HepG2 (cell line): ENCODE measurements around the gene CEP76. TPM values are rescaled to one million over a fixed set of nuclear protein-coding genes. Genes with fewer than 3 reads are reported as not detected.
A peak's percentile ranks its signal among the peaks of the same experiment; 100 is the strongest.

Experiments
- ATRX ChIP-seq: sonication (generic); formaldehyde crosslinking; IDR thresholded peaks from 2 replicates; pipeline ENCODE4 v1.4.0; 2020; ENCODE audit warnings: missing genetic modification reagents, borderline replicate concordance
- CCAR2 ChIP-seq: fragments of 200-400 bp; formaldehyde crosslinking; optimal IDR thresholded peaks from 2 replicates; pipeline ENCODE3; 2018; ENCODE audit warnings: low read depth, mild to moderate bottlenecking, low read length, moderate library complexity
- CHCHD3 ChIP-seq: sonication (generic); formaldehyde crosslinking; IDR thresholded peaks from 2 replicates; pipeline ENCODE4 v1.8.0; 2022; ENCODE audit warnings: mild to moderate bottlenecking, missing genetic modification reagents, moderate library complexity
- ESRRA ChIP-seq: sonication (generic); formaldehyde crosslinking; IDR thresholded peaks from 2 replicates; pipeline ENCODE4 v1.5.1; 2020; ENCODE audit warnings: mild to moderate bottlenecking, low read depth, missing genetic modification reagents
- GLI4 ChIP-seq: sonication (generic); formaldehyde crosslinking; IDR thresholded peaks from 2 replicates; pipeline ENCODE4 v1.5.1; 2020; ENCODE audit warnings: missing genetic modification reagents, mild to moderate bottlenecking, moderate library complexity, borderline replicate concordance
- HNF1B ChIP-seq: sonication (generic); formaldehyde crosslinking; IDR thresholded peaks from 2 replicates; pipeline ENCODE4 v1.5.1; 2020; ENCODE audit warnings: mild to moderate bottlenecking, moderate library complexity, missing genetic modification reagents
- HOXA7 ChIP-seq: sonication (generic); formaldehyde crosslinking; IDR thresholded peaks from 2 replicates; pipeline ENCODE4 v1.8.1; 2022; ENCODE audit warnings: mild to moderate bottlenecking, missing genetic modification reagents, moderate library complexity
- KDM1A ChIP-seq: IDR thresholded peaks from 2 replicates; pipeline ENCODE4 v1.6.1; 2016; ENCODE audit warnings: missing compliant biosample characterization
- KLF9 ChIP-seq: IDR thresholded peaks from 2 replicates; pipeline ENCODE4 v1.6.1; 2016; ENCODE audit warnings: low read depth
- MIER2 ChIP-seq: IDR thresholded peaks from 2 replicates; pipeline ENCODE4 v1.6.1; 2016; ENCODE audit warnings: missing biosample characterization, missing genetic modification reagents
- NAIF1 ChIP-seq: sonication (generic); formaldehyde crosslinking; IDR thresholded peaks from 2 replicates; pipeline ENCODE4 v1.5.0; 2020; ENCODE audit warnings: mild to moderate bottlenecking, missing genetic modification reagents, borderline replicate concordance
- NFIB ChIP-seq: sonication (generic); formaldehyde crosslinking; IDR thresholded peaks from 2 replicates; pipeline ENCODE4 v1.9.0; 2021; ENCODE audit warnings: missing genetic modification reagents, mild to moderate bottlenecking, borderline replicate concordance
- NR2F2 ChIP-seq: IDR thresholded peaks from 2 replicates; pipeline ENCODE4 v1.6.1; 2012; ENCODE audit warnings: low read depth, inconsistent platforms, borderline replicate concordance
- REXO4 ChIP-seq: sonication (generic); formaldehyde crosslinking; IDR thresholded peaks from 2 replicates; pipeline ENCODE4 v1.8.0; 2022; ENCODE audit warnings: missing genetic modification reagents, mild to moderate bottlenecking, borderline replicate concordance
- RXRA ChIP-seq: sonication (generic); formaldehyde crosslinking; IDR thresholded peaks from 2 replicates; pipeline ENCODE4 v1.5.1; 2020; ENCODE audit warnings: missing genetic modification reagents
- SETDB1 ChIP-seq: sonication (generic); formaldehyde crosslinking; IDR thresholded peaks from 2 replicates; pipeline ENCODE4 v1.5.1; 2020; ENCODE audit warnings: missing genetic modification reagents, mild to moderate bottlenecking, borderline replicate concordance
- SP1 ChIP-seq, 2 experiments: fragments of 450-650 bp in 1 of 2; sonication (generic) in 1 of 2; formaldehyde crosslinking in 1 of 2; IDR thresholded peaks; 2 replicates each; pipeline versions ENCODE4 v1.4.0 to v1.6.1; 2016 to 2020; ENCODE audit warnings: missing genetic modification reagents in 1 of 2
- TARDBP ChIP-seq: sonication (generic); formaldehyde crosslinking; IDR thresholded peaks from 2 replicates; pipeline ENCODE4 v1.8.0; 2022; ENCODE audit warnings: mild to moderate bottlenecking, missing genetic modification reagents
- THYN1 ChIP-seq: sonication (generic); formaldehyde crosslinking; IDR thresholded peaks from 2 replicates; pipeline ENCODE4 v1.8.1; 2023; ENCODE audit warnings: low read depth, mild to moderate bottlenecking, moderate library complexity, missing genetic modification reagents, borderline replicate concordance
- ZFYVE20 ChIP-seq: sonication (generic); formaldehyde crosslinking; IDR thresholded peaks from 2 replicates; pipeline ENCODE4 v1.8.0; 2023; ENCODE audit warnings: low read depth, mild to moderate bottlenecking, moderate library complexity, missing genetic modification reagents, borderline replicate concordance
- ZNF232 ChIP-seq: sonication (generic); formaldehyde crosslinking; IDR thresholded peaks from 2 replicates; pipeline ENCODE4 v1.4.0; 2020; ENCODE audit warnings: missing genetic modification reagents, borderline replicate concordance
- ZNF333 ChIP-seq: sonication (generic); formaldehyde crosslinking; IDR thresholded peaks from 2 replicates; pipeline ENCODE4 v1.4.0; 2020; ENCODE audit warnings: mild to moderate bottlenecking, missing genetic modification reagents, borderline replicate concordance
- ZNF335 ChIP-seq: sonication (generic); formaldehyde crosslinking; IDR thresholded peaks from 2 replicates; pipeline ENCODE4 v1.4.0; 2020; ENCODE audit warnings: missing genetic modification reagents
- ZNF431 ChIP-seq: sonication (generic); formaldehyde crosslinking; IDR thresholded peaks from 2 replicates; pipeline ENCODE4 v1.9.0; 2022; ENCODE audit warnings: missing genetic modification reagents, low read depth, mild to moderate bottlenecking, borderline replicate concordance
- ZNF850 ChIP-seq: sonication (generic); formaldehyde crosslinking; conservative IDR thresholded peaks from 2 replicates; pipeline ENCODE4 v1.9.0; 2021; ENCODE audit warnings: mild to moderate bottlenecking, missing genetic modification reagents
- polyA plus RNA-seq, 8 experiments: library from polyadenylated mRNA; depleted of rRNA in 3 of 8; stranded (reverse) in 7 of 8; unstranded in 1 of 8; fragments of >200 nt; fragmentation: Illumina TruSeq in 4 of 8; extraction: Trizol in 4 of 8; gene quantifications; 2 replicates each; pipeline versions ENCODE4 v1.2.1 to v1.2.3, GENCODE V29; 2011 to 2016; ENCODE audit warnings: low read depth in 4 of 8, missing spikeins in 1 of 8, mixed read lengths in 1 of 8; ENCODE audit not compliant: insufficient read depth in 1 of 8
- total RNA-seq, 5 experiments: library from RNA; depleted of rRNA; stranded (reverse); fragments of >200 nt; fragmentation: Illumina TruSeq; extraction: Trizol; gene quantifications; 2 replicates each; pipeline ENCODE4 v1.2.3, GENCODE V29; 2016; ENCODE audit warnings: low read depth in 1 of 5
- TF ChIP-seq, protein P1 (sequence below): IDR thresholded peaks from 2 replicates; pipeline ENCODE4 v1.6.1; 2016; ENCODE audit warnings: mild to moderate bottlenecking, missing biosample characterization, missing genetic modification reagents
- TF ChIP-seq, protein P2 (sequence below): sonication (generic); formaldehyde crosslinking; IDR thresholded peaks from 2 replicates; pipeline ENCODE4 v1.4.0; 2020; ENCODE audit warnings: missing genetic modification reagents

Gene CEP76
- total and polyA plus RNA-seq, 2 of the 13 experiments (the other 11 are each of a cell fraction or from before 2014, with no cell fraction given), result 13.9 to 15.1 TPM

GRCh38 chr18:12702221-12703095 lies at the start of gene CEP76, which contains the start of gene PSMG2 (continued):
- TF ChIP-seq, protein P1, sequence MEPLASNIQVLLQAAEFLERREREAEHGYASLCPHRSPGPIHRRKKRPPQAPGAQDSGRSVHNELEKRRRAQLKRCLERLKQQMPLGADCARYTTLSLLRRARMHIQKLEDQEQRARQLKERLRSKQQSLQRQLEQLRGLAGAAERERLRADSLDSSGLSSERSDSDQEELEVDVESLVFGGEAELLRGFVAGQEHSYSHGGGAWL, result peak; percentile 82
- TF ChIP-seq GLI4 (CRISPR knock-in tag) (peak; percentile 28; the same call in 1 of the 2 replicates), HOXA7 (CRISPR knock-in tag) (no peak), ZNF335 (peak; percentile 100), CCAR2 (no peak), TARDBP (peak; percentile 45; the same call in 1 of the 2 replicates), ZNF850 (CRISPR knock-in tag) (no peak), ZNF431 (CRISPR knock-in tag) (peak; percentile 72; the same call in 1 of the 2 replicates), NR2F2 (no peak), CHCHD3 (CRISPR knock-in tag) (no peak), NAIF1 (peak; percentile 84), NFIB (no peak), ESRRA (CRISPR knock-in tag) (no peak), HNF1B (CRISPR knock-in tag) (peak; percentile 15; the same call in 1 of the 2 replicates), ZNF232 (CRISPR knock-in tag) (peak; percentile 21; the same call in 1 of the 2 replicates), REXO4 (0 out of 2 replicates have a peak, but pooled peaks have one; percentile 5), ATRX (no peak), SP1 (IDR thresholded peaks at IDR 0.05) (no peak), SP1 (CRISPR knock-in tag; IDR thresholded peaks at IDR 0.05) (no peak), THYN1 (CRISPR knock-in tag) (0 out of 2 replicates have a peak, but pooled peaks have one; percentile 53), KLF9 (CRISPR knock-in tag) (peak; percentile 19; the same call in 1 of the 2 replicates), ZNF333 (CRISPR knock-in tag) (no peak), SETDB1 (CRISPR knock-in tag) (no peak), KDM1A (CRISPR knock-in tag) (no peak), ZFYVE20 (CRISPR knock-in tag) (no peak; the same call in 1 of the 2 replicates), RXRA (CRISPR knock-in tag) (peak; percentile 82; the same call in 1 of the 2 replicates), MIER2 (no peak)
- TF ChIP-seq, protein P2, sequence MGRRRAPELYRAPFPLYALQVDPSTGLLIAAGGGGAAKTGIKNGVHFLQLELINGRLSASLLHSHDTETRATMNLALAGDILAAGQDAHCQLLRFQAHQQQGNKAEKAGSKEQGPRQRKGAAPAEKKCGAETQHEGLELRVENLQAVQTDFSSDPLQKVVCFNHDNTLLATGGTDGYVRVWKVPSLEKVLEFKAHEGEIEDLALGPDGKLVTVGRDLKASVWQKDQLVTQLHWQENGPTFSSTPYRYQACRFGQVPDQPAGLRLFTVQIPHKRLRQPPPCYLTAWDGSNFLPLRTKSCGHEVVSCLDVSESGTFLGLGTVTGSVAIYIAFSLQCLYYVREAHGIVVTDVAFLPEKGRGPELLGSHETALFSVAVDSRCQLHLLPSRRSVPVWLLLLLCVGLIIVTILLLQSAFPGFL (CRISPR knock-in tag), result no peak
